ENCODE measurements around the gene PHF21A. TPM values are rescaled to one million over a fixed set of nuclear protein-coding genes. Genes with fewer than 3 reads are reported as not detected.
A peak's percentile ranks its signal among the peaks of the same experiment; 100 is the strongest.

The PHF21A gene
- total and polyA plus RNA-seq, 10 of the 15 experiments (the other 5 are each of a cell fraction or from before 2014, with no cell fraction given) = 2.6 to 37.2 (median 16.0) TPM

- peak; percentile 13 for FAIRE-seq
These were observed 2.4 kb downstream of the PHF21A start for GRCh38 chr11:46118702-46119351.

More at GRCh38 chr11:46118702-46119351, 2.4 kb downstream of the PHF21A start:
- H3K9ac ChIP-seq (ENCODE audit: control insufficient read depth, insufficient read depth, low read length) = peak overlapping the region; percentile 76
- TF ChIP-seq POLR2AphosphoS2 (IDR thresholded peaks at IDR 0.05; ENCODE audit: low read depth, low read length) (no peak), NFYB (IDR thresholded peaks at IDR 0.05; ENCODE audit: insufficient read depth, low read depth, low read length) (no peak), BCL11A (IDR thresholded peaks at IDR 0.05; ENCODE audit: low read depth, low read length) (no peak), RELB (IDR thresholded peaks at IDR 0.05; ENCODE audit: low read depth) (0 out of 2 replicates have a peak, but pooled peaks have one; percentile 16), KAT2A (conservative IDR thresholded peaks at IDR 0.05; ENCODE audit: control insufficient read depth, low read depth, low read length) (no peak), NBN (IDR thresholded peaks at IDR 0.05) (no peak), ZBED1 (IDR thresholded peaks at IDR 0.05; ENCODE audit: borderline replicate concordance) (no peak), RUNX3 (IDR thresholded peaks at IDR 0.05; ENCODE audit: low read length) (no peak), ZNF384 (IDR thresholded peaks at IDR 0.05; ENCODE audit: borderline replicate concordance, low read depth, low read length) (peak; percentile 42; the same call in 1 of the 2 replicates), POLR2AphosphoS5 (IDR thresholded peaks at IDR 0.05; ENCODE audit: low read length) (no peak)
- intact Hi-C loops (cut with micrococcal nuclease; ENCODE audit: unreplicated experiment) (loop anchor here (1.0 kb wide), 1 partner anchor 19 kb away; no protein-coding TSS in a partner anchor), in situ Hi-C loops (cut with MboI) (no loop called here)
- peak overlapping the region; percentile 82 for H3K4me3 ChIP-seq
- BruUV-seq (replicated peaks) = TSS peak; percentile 64
- DNase-seq (ENCODE audit: low read depth, low spot score) (no peak), ATAC-seq (peak; percentile 6)
- peak overlapping the region; percentile 78 for H3K27ac ChIP-seq (ENCODE audit: control insufficient read depth, insufficient read depth)
- H3K9me3 ChIP-seq (replicated peaks; ENCODE audit: control insufficient read depth, insufficient read depth, low read length) = no peaks in the 10 kb centered on the region
- peaks cover 7% of the 10 kb centered on the region; the same call in 1 of the 2 replicates for H3K4me1 ChIP-seq (ENCODE audit: control insufficient read depth, insufficient read depth, low read length)
- no peaks in the 10 kb centered on the region for H3K27me3 ChIP-seq (replicated peaks in 1 of 2; ENCODE audit: control insufficient read depth in 2 of 2, insufficient read depth in 2 of 2, low read length in 1 of 2)
- ChIA-PET POLR2A (interaction anchor here (1.1 to 9.2 kb wide), 2 partner anchors 16 to 180 kb away, joined by 3 to 96 read pairs; no protein-coding TSS in a partner anchor), RAD21 (ENCODE audit: unreplicated experiment) (interaction anchor here (0.7 to 1.3 kb wide), 7 partner anchors 14 to 189 kb away, joined by 3 to 4 read pairs (median 4); no protein-coding TSS in a partner anchor), CTCF (interaction anchor here (0.6 to 8.0 kb wide), 15 partner anchors 8 to 294 kb away, joined by 3 to 133 read pairs (median 3); no protein-coding TSS in a partner anchor), SMC1A (ENCODE audit: uncharacterized antibody, unreplicated experiment) (interaction anchor here (0.7 to 8.2 kb wide), 15 partner anchors 10 to 327 kb away, joined by 3 to 137 read pairs (median 6); partner anchors contain the start of gene CRY2)
- no peaks in the 10 kb centered on the region for H4K20me1 ChIP-seq (ENCODE audit: control insufficient read depth, insufficient read depth)
- peaks cover 61% of the 10 kb centered on the region for H3K79me2 ChIP-seq (ENCODE audit: control insufficient read depth, insufficient read depth, low read length)
- H2AFZ ChIP-seq (ENCODE audit: control insufficient read depth, low read depth, low read length) = peak overlapping the region; percentile 76
- 2% methylated on average over 6 of the region's 6 CpGs for WGBS (ENCODE audit: insufficient coverage, insufficient replicate concordance, low lambda C conversion rate, missing lambda C conversion rate)
- H3K4me2 ChIP-seq (ENCODE audit: control insufficient read depth, insufficient read depth) = peak overlapping the region; percentile 89
- no peaks in the 10 kb centered on the region for H3K36me3 ChIP-seq (ENCODE audit: control insufficient read depth in 2 of 2, insufficient read depth in 2 of 2, low read length in 1 of 2)

Measured in GM12878 (cell line).